Uterus (tissue), 4 donors: ENCODE data around the gene CES4A. TPM values are rescaled to one million over a fixed set of nuclear protein-coding genes. Genes with fewer than 3 reads are reported as not detected.

Experiments
- DNase-seq, 2 donors: peaks; one replicate each; pipeline ENCODE4 v3.0.0-alpha.2; 2019 to 2020
- H3K27ac ChIP-seq, 2 donors: fragments of 200-600 bp; sonication (generic); 1 replicate in 1 of 2; 2 replicates in 1 of 2; pipeline ENCODE4 v1.5.1; 2016 to 2018
- H3K27me3 ChIP-seq, 2 donors: fragments of 200-600 bp; sonication (generic); one replicate each; pipeline ENCODE4 v1.5.1; 2018 to 2019; ENCODE audit warnings: control low read depth in 1 of 2
- H3K36me3 ChIP-seq, 2 donors: fragments of 200-600 bp; sonication (generic); one replicate each; pipeline ENCODE4 v1.5.1; 2019; ENCODE audit warnings: control low read depth in 1 of 2
- H3K4me1 ChIP-seq, 2 donors: fragments of 200-600 bp; sonication (generic); one replicate each; pipeline ENCODE4 v1.5.1; 2018 to 2019; ENCODE audit warnings: control low read depth in 1 of 2
- H3K4me3 ChIP-seq, 2 donors: fragments of 200-600 bp; sonication (generic); 1 replicate in 1 of 2; 2 replicates in 1 of 2; pipeline ENCODE4 v1.5.1; 2018 to 2019; ENCODE audit warnings: mild to moderate bottlenecking in 1 of 2
- H3K9me3 ChIP-seq, 2 donors: fragments of 200-600 bp; sonication (generic); one replicate each; pipeline ENCODE4 v1.5.1; 2019; ENCODE audit warnings: control low read depth in 1 of 2
- POLR2A ChIP-seq, 2 donors: fragments of 450-650 bp; IDR thresholded peaks; one replicate each; pipeline ENCODE4 v1.6.1; 2016; ENCODE audit warnings: antibody characterized with exemption in 2 of 2, mild to moderate bottlenecking in 1 of 2, moderate library complexity in 1 of 2
- intact Hi-C: fragments of 100-400 bp; cut with DNase I; formaldehyde crosslinking; loops from one replicate; pipeline ENCODE4 v1.15.1; 2023; ENCODE audit warnings: low total_unique reads
- total RNA-seq, 4 donors: library from RNA; depleted of rRNA in 3 of 4; stranded (reverse); fragments of >200 nt in 3 of 4; gene quantifications; one replicate each; pipeline versions ENCODE4 v1.1.0 to v1.2.4, GENCODE V29; 2014 to 2023
- TF ChIP-seq, protein P1 (sequence below), 4 experiments: fragments of 200-600 bp in 2 of 4; fragments of 450-650 bp in 2 of 4; sonication (generic) in 2 of 4; IDR thresholded peaks; one replicate each; pipeline ENCODE4 v1.5.1; 2016 to 2019; ENCODE audit warnings: antibody characterized with exemption in 4 of 4, mild to moderate bottlenecking in 2 of 4, moderate library complexity in 1 of 4
- donor health status: DM: yes; HTN: yes; CAD: no.

The CES4A gene
- total RNA-seq, 4 donors from 2014 or later = 0.29 to 9.6 (median 5.4) TPM

DNA sequence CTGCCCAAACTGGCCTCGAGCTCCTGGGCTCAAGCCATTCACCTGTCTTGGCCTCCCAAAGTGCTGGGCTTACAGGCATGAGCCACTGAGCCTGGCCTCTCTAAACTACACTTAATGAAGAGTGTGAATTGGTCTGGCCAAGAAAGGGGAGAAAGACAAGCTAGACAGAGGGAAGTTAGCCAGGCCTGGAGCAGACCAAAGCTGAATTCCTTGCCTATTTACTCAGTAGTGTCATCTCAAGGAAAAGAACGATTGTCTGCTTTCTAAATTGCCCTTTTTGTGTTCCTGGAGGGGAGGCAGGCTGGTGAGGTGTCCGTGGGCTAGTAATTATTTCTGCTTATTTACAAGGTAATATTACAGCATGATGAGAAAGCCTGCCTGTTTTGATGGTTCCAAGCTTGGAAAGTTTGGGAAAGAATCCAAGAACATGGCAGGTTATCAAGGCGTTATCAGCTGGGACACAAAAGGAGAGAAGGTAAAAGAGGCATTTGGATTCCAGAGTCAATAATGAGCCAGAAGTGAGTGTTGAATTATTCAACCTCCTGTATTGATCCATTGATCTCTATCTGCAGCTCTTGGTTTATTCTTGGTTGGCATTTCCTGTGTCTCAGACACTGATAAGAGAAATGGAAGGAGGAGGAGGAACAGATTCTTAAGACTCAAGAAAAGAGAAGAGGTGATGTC is 34.3 kb downstream of the CES4A start:
- H3K9me3 ChIP-seq = no peaks in the 10 kb centered on the region
- no peak for DNase-seq
- no peaks in the 10 kb centered on the region for H3K27me3 ChIP-seq
- H3K4me1 ChIP-seq = no peaks in the 10 kb centered on the region
- TF ChIP-seq, protein P1, sequence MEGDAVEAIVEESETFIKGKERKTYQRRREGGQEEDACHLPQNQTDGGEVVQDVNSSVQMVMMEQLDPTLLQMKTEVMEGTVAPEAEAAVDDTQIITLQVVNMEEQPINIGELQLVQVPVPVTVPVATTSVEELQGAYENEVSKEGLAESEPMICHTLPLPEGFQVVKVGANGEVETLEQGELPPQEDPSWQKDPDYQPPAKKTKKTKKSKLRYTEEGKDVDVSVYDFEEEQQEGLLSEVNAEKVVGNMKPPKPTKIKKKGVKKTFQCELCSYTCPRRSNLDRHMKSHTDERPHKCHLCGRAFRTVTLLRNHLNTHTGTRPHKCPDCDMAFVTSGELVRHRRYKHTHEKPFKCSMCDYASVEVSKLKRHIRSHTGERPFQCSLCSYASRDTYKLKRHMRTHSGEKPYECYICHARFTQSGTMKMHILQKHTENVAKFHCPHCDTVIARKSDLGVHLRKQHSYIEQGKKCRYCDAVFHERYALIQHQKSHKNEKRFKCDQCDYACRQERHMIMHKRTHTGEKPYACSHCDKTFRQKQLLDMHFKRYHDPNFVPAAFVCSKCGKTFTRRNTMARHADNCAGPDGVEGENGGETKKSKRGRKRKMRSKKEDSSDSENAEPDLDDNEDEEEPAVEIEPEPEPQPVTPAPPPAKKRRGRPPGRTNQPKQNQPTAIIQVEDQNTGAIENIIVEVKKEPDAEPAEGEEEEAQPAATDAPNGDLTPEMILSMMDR (IDR thresholded peaks at IDR 0.05) = no peak
- TF ChIP-seq POLR2A (IDR thresholded peaks at IDR 0.05) = no peak
- no peak overlapping the region for H3K4me3 ChIP-seq
- intact Hi-C loops = no loop called here
- H3K36me3 ChIP-seq = no peaks in the 10 kb centered on the region
- H3K27ac ChIP-seq = peak overlapping the region; percentile 0 to 41

DNA sequence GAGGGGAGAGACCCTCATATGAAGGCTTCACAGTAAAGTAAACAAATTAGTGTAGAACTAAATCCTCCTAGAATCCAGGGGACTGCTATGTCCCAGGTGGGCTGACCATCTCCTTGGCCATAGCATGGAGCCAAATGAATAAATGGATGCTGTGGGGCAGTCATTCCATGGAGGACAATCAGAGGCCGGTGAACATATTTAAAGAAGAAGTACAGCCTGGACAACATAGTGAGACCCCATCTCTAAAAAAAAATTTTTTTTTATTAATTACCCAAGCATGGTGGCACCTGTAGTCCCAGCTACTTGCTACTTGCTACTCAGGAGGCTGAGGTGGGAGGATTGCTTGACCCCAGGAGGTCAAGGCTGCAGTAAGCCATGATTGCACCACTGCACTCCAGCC is 35.3 kb downstream of the CES4A start:
- H3K4me1 ChIP-seq = no peaks in the 10 kb centered on the region
- no peaks in the 10 kb centered on the region for H3K36me3 ChIP-seq
- no peak overlapping the region for H3K27ac ChIP-seq
- no peak overlapping the region for H3K4me3 ChIP-seq
- intact Hi-C loops = no loop called here
- DNase-seq = no peak
- no peaks in the 10 kb centered on the region for H3K27me3 ChIP-seq
- TF ChIP-seq, protein P1 (IDR thresholded peaks at IDR 0.05) = no peak
- TF ChIP-seq POLR2A (IDR thresholded peaks at IDR 0.05) = no peak
- no peaks in the 10 kb centered on the region for H3K9me3 ChIP-seq

DNA sequence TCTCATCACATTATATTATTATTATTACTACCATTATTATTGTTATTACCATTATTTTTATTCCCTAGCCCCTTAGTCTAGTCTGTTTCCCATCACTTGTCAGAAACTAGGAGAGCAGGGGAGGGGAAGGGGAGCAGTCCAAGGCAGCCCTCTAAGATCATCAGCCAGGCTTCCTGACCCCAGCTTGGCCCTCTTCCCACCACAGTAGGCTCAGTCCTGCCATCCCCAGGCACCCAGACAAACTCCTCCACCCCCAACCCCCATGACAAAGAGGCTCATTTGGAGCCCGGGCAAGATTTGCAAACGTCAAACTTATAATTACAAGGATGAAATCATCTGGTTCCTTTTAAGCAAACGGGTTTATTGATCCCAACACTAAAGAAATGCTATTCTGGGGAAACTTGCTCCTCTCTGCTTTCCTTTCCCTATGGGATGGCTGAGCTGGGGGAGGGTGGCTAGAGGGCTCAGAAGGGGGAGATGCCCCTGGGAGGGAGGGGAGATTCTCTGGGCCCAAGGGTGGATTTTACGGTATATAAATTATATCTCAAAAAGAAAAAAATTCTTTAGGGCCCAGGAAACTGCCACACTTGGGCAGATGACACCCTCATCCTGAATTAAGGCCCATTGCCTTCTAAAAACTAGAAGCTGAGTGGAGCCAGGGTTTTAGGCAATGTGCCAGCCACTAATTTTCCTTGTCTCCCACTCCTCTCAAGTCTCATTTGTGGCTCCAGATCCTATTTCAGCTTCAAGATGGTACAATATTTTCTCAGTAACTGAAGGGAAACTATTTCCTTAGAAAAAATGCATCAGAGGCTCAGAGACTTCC is 36.2 kb downstream of the CES4A start:
- no peaks in the 10 kb centered on the region for H3K9me3 ChIP-seq
- intact Hi-C loops = no loop called here
- DNase-seq = peak; percentile 39 to 54
- H3K27me3 ChIP-seq = no peaks in the 10 kb centered on the region
- no peaks in the 10 kb centered on the region for H3K4me1 ChIP-seq
- peak overlapping the region in 1 of 2 donors; percentile 19 for H3K27ac ChIP-seq
- no peak overlapping the region for H3K4me3 ChIP-seq
- no peaks in the 10 kb centered on the region for H3K36me3 ChIP-seq
- TF ChIP-seq POLR2A (IDR thresholded peaks at IDR 0.05) = no peak
- TF ChIP-seq, protein P1 (IDR thresholded peaks at IDR 0.05) = no peak

DNA sequence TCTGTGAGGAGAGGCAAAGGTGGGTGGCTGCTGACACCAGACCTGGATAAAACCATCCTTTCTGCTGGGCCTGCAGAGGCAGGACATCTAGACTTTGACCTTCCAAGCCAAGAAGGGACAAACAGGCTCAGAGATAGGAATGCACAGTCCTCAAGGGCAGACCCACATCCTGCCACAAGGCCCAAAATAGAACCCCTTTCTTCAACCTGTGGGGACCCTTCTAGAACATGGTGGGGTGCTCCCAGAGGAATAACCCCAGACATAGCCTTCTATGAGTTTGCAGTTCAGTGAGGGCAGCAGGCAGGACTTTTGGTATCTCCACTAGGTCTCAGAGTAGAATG is 36.8 kb downstream of the CES4A start:
- H3K27ac ChIP-seq = no peak overlapping the region
- no peaks in the 10 kb centered on the region for H3K27me3 ChIP-seq
- H3K4me3 ChIP-seq = no peak overlapping the region
- no peaks in the 10 kb centered on the region for H3K36me3 ChIP-seq
- TF ChIP-seq, protein P1 (IDR thresholded peaks at IDR 0.05) = no peak
- no peak for TF ChIP-seq POLR2A (IDR thresholded peaks at IDR 0.05)
- H3K4me1 ChIP-seq = no peaks in the 10 kb centered on the region
- H3K9me3 ChIP-seq = no peaks in the 10 kb centered on the region
- DNase-seq = no peak
- intact Hi-C loops = no loop called here

DNA sequence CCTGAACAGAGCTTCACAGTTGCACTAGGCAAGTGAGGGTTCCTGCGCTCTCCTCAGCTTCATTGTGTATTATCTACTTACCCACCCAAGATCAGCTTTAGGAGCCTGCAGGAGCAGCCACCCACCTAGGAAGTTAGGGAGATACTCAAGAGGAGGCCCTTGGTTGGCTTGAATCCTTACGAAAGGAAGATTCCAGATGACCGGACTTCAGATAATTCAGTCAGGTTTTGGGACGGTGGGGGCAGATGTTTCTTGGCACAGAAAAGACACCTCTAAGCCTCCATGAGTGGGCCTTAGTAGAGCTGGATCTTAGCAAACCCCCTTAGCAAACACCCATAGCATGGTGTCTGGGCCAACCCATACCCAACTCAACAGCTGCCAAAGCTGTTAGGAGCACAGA is 38.2 kb downstream of the CES4A start:
- no peaks in the 10 kb centered on the region for H3K9me3 ChIP-seq
- no peaks in the 10 kb centered on the region for H3K27me3 ChIP-seq
- TF ChIP-seq POLR2A (IDR thresholded peaks at IDR 0.05) = no peak
- TF ChIP-seq, protein P1 (IDR thresholded peaks at IDR 0.05) = no peak
- no peak overlapping the region for H3K27ac ChIP-seq
- H3K36me3 ChIP-seq = no peaks in the 10 kb centered on the region
- intact Hi-C loops = no loop called here
- H3K4me3 ChIP-seq = no peak overlapping the region
- no peak for DNase-seq
- peaks cover 5 to 10% of the 10 kb centered on the region in 2 donors for H3K4me1 ChIP-seq
